UCSD-AML1 (cell line): ENCODE data around the gene CKMT2.
"Not testable (repeated sequence)": the region's sequence is repeated elsewhere in the genome, so short reads cannot be mapped to it uniquely, and the experiment has no call there.

ENCODE experiments used
- DNase-seq: peaks from one replicate; lab custom pipeline; 2025; ENCODE audit not compliant: unreplicated experiment; lab: John Stamatoyannopoulos, UW

CKMT2 gene

DNA sequence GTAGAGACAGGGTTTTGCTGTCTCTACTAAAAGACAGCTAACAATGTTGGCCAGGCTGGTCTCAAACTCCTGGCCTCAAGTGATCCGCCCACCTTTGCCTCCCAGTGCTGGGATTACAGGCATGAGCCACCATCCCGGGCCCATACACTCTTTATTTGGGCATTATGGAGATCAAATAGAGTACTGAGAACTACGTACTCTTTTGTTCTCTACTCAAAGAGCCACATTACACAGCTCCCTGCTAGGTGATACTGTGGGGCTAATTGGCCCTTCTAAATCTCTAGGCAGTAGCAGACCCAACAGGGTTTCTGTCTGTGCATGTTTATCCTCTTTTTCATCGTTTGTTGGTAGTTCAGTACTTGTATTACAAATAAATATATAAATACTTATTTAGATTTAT, 16.1 kb downstream of the CKMT2 start:
- no peak for DNase-seq

DNA sequence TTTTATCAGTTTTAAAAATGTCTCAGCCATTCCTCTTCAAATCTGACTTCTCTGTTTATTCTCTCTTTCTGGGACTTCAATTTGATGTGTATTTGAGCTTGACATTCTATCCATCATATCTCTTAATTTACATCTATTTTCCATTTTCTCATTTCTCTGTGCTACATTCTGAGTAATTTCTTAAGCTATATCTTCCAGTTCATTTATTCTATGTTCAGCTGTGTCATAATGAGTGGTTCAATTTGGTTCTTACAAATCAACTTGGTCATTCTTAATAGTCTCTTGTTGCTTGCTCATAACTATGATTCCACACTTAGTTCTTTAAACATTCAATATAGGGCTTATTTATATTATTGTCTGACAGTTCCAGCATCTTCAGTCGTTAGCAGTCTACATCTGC, 16.9 kb downstream of the CKMT2 start:
- DNase-seq: no peak

DNA sequence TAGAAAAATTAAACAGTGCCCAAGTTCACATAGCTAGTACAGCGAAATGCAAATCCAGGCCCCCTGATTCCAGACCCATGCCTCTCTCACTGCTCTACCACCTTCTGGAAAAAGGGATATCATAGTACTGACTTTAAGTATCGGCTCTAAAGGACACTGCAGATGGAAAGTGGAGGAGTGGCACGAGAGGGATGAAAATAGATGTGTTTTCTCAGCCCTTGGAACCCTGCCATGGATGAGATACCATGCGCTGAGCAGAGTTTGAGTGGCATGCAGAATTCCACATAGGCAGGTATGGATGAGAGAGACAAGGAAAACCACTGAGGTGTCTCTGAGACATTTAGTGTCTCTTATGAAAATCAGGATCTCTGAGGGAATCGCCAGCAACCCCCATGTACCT, 18.8 kb downstream of the CKMT2 start:
- no peak for DNase-seq

DNA sequence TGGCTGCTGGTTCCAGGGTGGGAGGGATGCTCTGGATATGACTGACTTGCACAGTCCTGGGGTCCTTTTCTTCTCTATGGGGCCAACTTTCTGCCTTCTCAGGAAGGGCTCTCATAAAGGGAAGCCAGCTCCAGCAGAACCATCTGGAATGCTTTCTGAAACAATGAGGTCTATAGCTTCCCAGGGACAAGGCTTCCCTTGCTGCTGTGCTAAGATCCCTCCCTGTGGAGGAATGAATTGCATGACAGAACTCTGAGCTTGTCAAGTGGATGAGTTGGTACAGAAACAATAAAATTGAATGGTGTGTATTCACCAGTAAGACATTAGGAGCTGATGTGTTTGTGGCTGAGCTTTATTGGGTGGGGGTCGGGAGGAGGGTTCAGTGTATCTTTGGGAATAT, 19.8 kb downstream of the CKMT2 start:
- DNase-seq: no peak

GRCh38 chr5:81253875-81254274, 20.8 kb downstream of the CKMT2 start:
- DNase-seq: no peak

GRCh38 chr5:81254886-81255559, 21.9 kb downstream of the CKMT2 start:
- DNase-seq: no peak

- DNase-seq: no peak
These were observed 23.6 kb downstream of the CKMT2 start for GRCh38 chr5:81256766-81257165.

DNA sequence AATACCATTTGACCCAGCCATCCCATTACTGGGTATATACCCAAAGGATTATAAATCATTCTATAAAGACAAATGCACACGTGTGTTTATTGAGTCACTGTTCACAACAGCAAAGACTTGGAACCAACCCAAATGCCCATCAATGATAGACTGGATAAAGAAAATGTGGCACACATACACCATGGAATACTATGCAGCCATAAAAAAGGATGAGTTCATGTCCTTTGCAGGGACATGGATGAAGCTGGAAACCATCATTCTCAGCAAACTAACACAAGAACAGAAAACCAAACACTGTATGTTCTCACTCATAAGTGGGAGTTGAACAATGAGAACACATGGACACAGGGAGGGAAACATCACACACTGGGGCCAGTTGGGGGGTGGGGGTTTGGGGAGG, 29.7 kb downstream of the CKMT2 start:
- not testable (repeated sequence) for DNase-seq

DNA sequence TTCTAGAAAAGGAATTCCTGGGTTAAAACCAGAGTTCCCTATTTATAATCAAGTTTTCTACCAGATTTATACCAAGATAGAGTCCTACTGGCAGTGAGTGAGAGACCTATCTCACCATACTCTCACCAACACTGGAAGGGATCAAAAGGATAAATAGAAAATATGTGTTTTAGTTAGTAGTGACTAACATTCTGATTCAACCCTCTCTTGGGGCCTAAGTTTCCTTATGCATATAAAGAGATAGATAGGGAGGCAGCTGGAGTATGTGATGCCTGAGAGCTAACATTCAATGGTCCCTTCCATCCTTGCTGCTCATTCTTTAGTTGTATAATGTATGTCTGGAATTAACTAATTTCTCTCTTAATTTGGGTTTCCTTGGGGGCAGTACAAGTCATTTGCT, 32.0 kb downstream of the CKMT2 start:
- DNase-seq: no peak

GRCh38 chr5:81268521-81269196, 35.5 kb downstream of the CKMT2 start:
- DNase-seq: no peak

DNA sequence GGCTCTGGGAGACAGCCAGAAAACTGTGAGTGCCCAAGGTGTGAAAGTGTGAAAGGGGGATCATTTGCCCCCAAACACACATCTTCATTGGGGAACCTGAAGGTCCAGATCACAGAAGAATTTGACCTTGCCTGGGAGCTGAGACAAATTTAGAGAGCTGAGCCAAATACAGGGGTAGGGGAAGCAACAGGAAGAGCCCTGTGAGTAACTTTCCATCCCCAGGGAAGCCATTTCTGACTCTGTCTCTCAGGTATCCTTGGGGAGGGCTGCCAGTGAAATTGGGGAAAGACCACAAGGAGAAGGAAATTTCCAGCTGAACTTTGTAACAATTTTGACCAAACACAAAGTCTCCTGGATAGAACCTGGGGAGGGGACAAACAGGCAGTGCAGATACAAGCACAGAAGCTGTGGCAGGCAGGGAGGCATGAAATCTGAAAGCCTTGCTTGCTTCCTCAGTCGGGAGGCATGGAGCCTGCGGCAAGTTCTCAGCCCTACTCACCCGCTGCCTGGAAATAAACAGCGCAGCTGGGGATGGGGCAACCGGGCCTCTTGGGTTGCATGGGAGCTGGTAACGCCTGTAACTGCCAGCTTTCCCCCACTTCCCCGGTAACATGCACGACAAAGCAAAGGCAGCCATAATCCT, 36.8 kb downstream of the CKMT2 start:
- no peak for DNase-seq

DNA sequence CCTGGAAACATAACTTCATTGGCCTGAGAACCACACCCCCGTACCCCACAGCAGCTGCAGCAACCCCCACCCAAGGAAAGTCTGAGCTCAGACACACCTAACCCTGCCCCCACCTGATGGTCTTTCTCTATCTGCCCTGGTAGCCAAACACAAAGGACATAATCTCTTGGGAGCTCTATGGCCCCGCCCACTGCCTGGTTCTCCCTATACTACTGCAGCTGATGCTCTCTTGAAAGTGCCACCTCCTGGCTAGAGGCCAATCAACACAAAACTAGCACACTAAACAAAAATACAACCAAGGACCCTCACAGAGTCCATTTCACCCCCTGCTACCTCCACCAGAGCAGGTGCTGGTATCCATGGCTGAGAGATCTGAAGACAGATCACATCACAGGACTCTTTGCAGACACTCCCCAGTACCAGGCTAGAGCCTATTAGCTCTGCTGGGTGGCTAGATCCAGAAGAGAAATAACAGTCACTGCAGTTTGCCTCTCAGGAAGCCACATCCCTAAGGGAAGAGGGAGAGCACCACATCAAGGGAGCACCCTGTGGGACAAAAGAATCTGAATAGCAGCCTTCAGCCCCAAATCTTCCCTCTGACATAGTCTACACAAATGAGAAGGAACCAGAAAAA, 37.4 kb downstream of the CKMT2 start:
- DNase-seq: not testable (repeated sequence)

- DNase-seq: no peak
These were observed 50.9 kb downstream of the CKMT2 start for GRCh38 chr5:81283976-81284375.

- no peak for DNase-seq
These were observed 53.0 kb downstream of the CKMT2 start for GRCh38 chr5:81286059-81286617.

- DNase-seq: no peak
These were observed 54.9 kb downstream of the CKMT2 start for GRCh38 chr5:81288021-81288433.

DNA sequence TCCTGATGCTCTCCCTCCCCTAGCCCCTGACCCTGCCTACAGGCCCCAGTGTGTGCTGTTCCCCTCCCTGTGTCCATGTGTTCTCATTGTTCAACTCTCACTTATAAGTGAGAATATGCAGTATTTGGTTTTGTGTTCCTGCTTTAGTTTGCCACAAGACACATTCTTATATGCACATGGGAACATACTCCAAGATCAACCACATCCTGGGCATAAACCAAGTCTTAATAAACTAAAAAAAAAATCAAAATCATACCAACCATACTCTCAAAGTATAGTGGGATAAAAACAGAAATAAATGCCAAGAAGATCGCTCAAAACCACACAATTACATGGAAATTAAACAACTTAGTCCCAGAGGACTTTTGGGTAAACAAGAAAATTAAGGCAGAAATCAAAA, 57.0 kb downstream of the CKMT2 start:
- DNase-seq: no peak

- DNase-seq: no peak
These were observed 59.0 kb downstream of the CKMT2 start for GRCh38 chr5:81292130-81292529.

GRCh38 chr5:81294021-81294420, 60.9 kb downstream of the CKMT2 start:
- DNase-seq: not testable (repeated sequence)

GRCh38 chr5:81297531-81297930, 64.4 kb downstream of the CKMT2 start:
- DNase-seq: no peak

GRCh38 chr5:81300921-81301270, 67.8 kb downstream of the CKMT2 start:
- DNase-seq: no peak

DNA sequence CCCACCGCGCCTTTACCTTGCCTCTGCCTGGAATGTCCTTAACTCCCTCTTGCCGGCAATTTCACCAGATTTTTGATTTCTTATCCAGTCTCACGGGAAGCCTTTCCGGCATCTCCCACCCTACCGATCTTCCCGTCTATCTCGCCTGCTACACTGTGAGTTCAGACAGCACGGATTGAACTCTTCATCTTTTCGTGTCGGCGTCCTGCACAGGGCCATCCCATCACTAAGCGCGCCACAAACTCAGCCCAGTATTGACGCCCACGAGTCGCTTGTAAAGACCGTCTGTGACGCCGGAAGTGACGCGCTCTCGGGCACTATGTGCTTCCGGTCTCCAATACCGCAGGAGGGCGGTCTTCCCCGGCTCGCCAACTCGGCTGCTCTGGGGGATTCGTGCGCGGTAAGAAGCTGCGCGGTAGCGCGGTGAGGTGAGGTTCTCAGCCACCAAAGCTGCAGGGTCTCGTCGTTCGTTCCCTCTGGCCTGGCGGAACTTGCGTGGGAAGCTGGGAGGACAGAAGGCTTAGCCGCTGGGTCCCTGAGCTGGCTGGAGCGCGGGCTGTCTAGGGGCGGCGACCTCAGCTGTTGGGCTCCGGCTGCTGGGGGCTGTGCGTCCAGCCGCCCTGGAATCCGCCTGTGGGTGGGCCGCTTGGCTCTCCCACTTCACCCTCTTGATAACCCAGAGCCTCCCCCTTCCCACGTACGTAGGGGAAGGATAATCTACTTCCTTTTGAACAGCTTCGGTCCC, 68.3 kb downstream of the CKMT2 start, which contains the start of gene ZCCHC9:
Gene ZCCHC9 (plus strand): TSS at position 317 of the 745 bp plus-strand sequence. CDS start 3,171 bp downstream, outside the sequence.
- DNase-seq: peak; percentile 93
